Measurements from ENCODE around the gene P2RX6.

DNA sequence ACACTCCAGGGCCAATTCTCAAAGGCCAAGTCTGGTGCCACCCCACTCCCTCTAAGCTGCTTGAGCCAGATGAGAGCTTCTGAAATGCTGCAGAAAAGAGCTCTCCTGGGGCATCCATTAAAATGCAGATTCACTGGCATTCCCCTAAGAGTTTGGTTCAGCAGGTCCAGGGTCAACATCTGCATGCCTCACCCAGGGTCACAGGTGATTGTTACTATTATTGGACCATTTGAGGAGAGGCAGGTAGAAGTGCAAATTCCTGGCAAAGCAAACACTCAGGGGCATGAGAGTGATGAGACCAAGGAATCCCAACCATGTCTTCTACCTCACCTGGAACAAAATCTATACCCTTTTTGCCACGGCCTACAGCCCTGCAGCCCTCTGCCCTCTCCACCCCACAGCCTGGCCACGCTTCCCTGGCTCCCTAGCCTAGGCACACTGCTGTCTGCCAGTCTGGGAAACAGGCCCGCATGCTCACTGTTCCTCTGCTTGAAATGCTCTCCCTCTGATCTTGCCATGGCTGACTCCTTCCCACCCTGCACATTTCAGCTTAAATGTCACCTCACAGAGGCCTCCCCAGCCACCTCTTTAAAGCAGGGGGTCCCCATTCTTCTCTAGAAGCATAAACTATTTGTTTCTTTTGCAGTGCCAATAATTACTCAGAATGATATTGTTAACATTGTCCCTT is 4.4 kb upstream of the P2RX6 start:
- TF ChIP-seq EZH2phosphoT487 (IDR thresholded peaks at IDR 0.05; ENCODE audit: insufficient read depth, low read depth) (no peak), EZH2 (IDR thresholded peaks at IDR 0.05; ENCODE audit: insufficient read depth, poor library complexity, severe bottlenecking) (no peak)
